Epithelial cell of proximal tubule (primary cell): ENCODE results near the gene B4GALNT3. TPM values are rescaled to one million over a fixed set of nuclear protein-coding genes. Genes with fewer than 3 reads are reported as not detected.

Experiments used
- DNase-seq: peaks from one replicate; pipeline ENCODE4 v3.0.0-alpha.2; 2011; ENCODE audit warnings: low read depth
- H3K4me3 ChIP-seq: 2 replicates; pipeline ENCODE4 v1.5.1; 2011; ENCODE audit warnings: low read depth, mild to moderate bottlenecking, low read length
- total RNA-seq: library from RNA; depleted of rRNA; stranded (reverse); fragments of >200 nt; gene quantifications from 2 replicates; pipeline ENCODE4 v1.2.3, GENCODE V29; 2015
- TF ChIP-seq, protein P1 (sequence below): conservative IDR thresholded peaks from 2 replicates; pipeline ENCODE4 v1.5.1; 2012; ENCODE audit warnings: low read depth, mild to moderate bottlenecking, low read length

The B4GALNT3 gene
- total RNA-seq, 1 donor from 2014 or later: 7.1 TPM

DNA sequence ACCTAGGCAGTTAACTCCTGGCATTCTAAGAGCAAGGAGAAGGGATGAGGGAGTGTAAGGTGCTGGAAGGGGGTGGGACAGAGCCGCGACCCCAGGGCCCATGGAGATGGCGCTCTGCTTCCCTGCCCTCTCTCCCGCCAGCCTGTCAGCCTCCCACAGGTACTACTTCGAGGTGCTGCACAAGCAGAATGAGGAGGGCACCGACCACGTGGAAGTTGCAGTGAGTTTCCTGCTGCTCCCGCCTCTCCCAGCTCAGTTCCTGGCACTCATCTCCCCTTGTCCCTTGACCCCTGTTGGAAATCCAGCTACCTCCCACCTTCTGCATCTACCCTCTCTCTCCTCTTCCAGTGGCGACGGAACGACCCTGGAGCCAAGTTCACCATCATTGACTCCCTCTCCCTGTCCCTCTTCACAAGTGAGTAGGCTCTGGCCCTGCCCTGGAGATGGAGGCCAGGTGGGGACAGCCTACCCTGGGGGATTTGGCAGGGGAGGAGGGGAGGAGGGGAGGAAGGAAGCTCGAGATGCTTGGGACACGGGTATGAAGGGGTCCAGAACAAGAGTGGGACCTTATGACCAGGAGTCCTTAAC, 88.2 kb downstream of the B4GALNT3 start:
- TF ChIP-seq, protein P1, sequence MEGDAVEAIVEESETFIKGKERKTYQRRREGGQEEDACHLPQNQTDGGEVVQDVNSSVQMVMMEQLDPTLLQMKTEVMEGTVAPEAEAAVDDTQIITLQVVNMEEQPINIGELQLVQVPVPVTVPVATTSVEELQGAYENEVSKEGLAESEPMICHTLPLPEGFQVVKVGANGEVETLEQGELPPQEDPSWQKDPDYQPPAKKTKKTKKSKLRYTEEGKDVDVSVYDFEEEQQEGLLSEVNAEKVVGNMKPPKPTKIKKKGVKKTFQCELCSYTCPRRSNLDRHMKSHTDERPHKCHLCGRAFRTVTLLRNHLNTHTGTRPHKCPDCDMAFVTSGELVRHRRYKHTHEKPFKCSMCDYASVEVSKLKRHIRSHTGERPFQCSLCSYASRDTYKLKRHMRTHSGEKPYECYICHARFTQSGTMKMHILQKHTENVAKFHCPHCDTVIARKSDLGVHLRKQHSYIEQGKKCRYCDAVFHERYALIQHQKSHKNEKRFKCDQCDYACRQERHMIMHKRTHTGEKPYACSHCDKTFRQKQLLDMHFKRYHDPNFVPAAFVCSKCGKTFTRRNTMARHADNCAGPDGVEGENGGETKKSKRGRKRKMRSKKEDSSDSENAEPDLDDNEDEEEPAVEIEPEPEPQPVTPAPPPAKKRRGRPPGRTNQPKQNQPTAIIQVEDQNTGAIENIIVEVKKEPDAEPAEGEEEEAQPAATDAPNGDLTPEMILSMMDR: no peak
- no peak overlapping the region for H3K4me3 ChIP-seq
- DNase-seq: no peak

DNA sequence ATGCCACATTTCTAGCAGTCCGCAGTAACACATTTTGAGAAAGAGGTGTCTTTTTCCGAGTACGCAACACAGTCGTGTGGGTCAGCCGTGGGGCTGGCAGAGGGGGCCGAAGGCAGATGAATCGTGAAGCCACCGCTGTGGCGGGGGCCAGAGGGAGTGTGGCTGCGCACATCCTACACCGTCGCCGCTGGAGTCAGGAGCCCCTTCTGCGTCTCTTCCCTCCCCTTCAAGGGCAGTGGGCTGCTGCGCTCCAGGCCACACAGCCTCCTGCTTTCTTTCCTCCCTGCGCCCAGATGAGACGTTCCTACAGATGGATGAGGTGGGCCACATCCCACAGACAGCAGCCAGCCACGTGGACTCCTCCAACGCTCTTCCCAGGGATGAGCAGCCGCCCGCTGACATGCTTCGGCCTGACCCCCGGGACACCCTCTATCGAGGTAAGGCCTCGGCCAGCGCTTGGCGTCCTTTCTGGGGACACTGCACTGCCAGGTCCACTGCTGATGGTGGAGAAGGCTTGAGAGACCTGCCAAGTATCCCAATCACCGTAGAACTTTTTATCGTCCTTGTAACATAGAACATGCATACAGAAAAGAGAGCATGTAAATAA, 89.8 kb downstream of the B4GALNT3 start:
- TF ChIP-seq, protein P1: no peak

DNA sequence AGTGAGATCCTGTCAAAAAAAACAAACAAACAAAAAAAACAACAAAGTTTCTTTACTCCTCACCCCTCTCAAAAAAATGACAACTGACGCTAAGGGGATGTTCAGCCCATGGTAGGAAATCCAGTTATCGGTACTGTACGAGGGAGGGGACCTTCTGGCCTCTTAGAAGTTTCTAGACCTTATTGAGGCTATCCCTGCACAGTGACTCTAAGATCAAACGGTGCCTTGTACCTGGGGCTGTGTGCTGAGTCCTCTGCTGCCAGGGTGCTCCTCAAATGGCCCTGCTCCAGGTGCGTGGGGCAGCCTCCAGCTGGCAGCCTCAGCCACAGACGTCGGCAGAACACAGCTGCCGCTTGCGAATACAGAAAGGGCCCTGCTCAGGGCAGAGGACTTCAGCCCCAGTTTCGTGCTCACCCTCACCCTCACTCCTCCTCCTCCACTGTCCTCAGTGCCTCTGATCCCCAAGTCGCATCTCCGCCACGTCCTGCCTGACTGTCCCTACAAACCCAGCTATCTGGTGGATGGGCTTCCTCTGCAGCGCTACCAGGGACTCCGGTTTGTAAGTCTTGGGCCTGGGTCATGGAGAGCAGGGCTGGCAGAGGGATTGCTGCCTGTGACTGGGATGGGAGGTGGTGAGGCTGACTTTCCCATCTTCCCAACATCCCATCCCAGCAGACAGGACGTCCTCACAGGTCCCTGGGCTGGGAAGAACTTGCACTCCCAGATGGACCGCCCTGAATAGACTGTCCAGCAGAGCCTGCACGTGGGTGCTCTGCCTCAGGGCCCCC, 90.9 kb downstream of the B4GALNT3 start:
- no peak for DNase-seq
- TF ChIP-seq, protein P1: no peak
- no peak overlapping the region for H3K4me3 ChIP-seq

More for the DNA sequence above, 89.8 kb downstream of the B4GALNT3 start:
- no peak overlapping the region for H3K4me3 ChIP-seq
- no peak for DNase-seq

DNA sequence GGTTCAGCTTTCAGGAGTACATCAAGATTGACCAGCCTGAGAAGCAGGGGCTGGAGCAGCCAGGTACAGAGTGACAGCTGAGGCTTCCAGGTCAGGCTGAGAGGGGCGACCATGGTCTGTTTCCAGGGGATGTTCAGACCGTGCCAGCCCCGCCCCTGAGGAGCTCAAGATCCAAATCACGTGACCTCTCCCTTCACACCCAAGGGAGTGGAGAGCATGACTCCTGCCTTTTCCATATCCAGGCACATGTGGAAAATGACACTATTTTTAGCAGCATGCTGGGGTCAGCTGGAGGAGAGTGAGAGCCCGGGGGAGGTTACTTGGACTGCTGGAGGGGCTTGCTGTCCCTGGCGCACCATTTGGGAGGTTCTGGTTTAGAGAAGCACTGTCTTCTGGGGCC, 92.7 kb downstream of the B4GALNT3 start:
- H3K4me3 ChIP-seq: no peak overlapping the region
- no peak for DNase-seq
- TF ChIP-seq, protein P1: no peak

GRCh38 chr12:553216-554000, 93.7 kb downstream of the B4GALNT3 start:
- TF ChIP-seq, protein P1: no peak
- no peak overlapping the region for H3K4me3 ChIP-seq
- DNase-seq: no peak

- DNase-seq: no peak
- TF ChIP-seq, protein P1: no peak
- H3K4me3 ChIP-seq: no peak overlapping the region
Measured at GRCh38 chr12:554001-554285, 94.2 kb downstream of the B4GALNT3 start.
